Kidney (tissue), 14 donors: ENCODE data around the gene QPCTL. TPM values are rescaled to one million over a fixed set of nuclear protein-coding genes. Genes with fewer than 3 reads are reported as not detected.
"Not testable (repeated sequence)": the region's sequence is repeated elsewhere in the genome, so short reads cannot be mapped to it uniquely, and the experiment has no call there.

Source experiments
- DNase-seq, 5 donors: peaks; one replicate each; pipeline ENCODE4 v3.0.0-alpha.2; 2013 to 2020
- FAIRE-seq: peaks from 2 replicates; lab custom pipeline; 2012; peaks lifted over from hg19 to GRCh38; lab: Jason Lieb, UNC
- H3K27ac ChIP-seq, 2 donors: one replicate each; pipeline ENCODE4 v1.7.0; 2013; ENCODE audit warnings: low read depth in 2 of 2, low read length in 2 of 2, inconsistent platforms in 1 of 2
- H3K27me3 ChIP-seq: one replicate; pipeline ENCODE4 v1.7.1; 2013; ENCODE audit warnings: low read length, inconsistent platforms; ENCODE audit not compliant: control insufficient read depth, insufficient read depth
- H3K36me3 ChIP-seq, 3 donors: one replicate each; pipeline versions ENCODE4 v1.7.0 to v1.7.1; 2013; ENCODE audit warnings: low read length in 3 of 3, control low read depth in 1 of 3, inconsistent platforms in 1 of 3; ENCODE audit not compliant: insufficient read depth in 3 of 3, control insufficient read depth in 2 of 3
- H3K4me1 ChIP-seq, 3 donors: one replicate each; pipeline versions ENCODE4 v1.7.0 to v1.7.1; 2013; ENCODE audit warnings: low read length in 3 of 3, inconsistent platforms in 1 of 3, low read depth in 1 of 3; ENCODE audit not compliant: control insufficient read depth in 2 of 3, insufficient read depth in 2 of 3
- H3K4me3 ChIP-seq, 3 donors: one replicate each; pipeline versions ENCODE4 v1.7.0 to v1.8.1; 2013; ENCODE audit warnings: low read length in 3 of 3, control low read depth in 1 of 3, inconsistent platforms in 1 of 3
- H3K9ac ChIP-seq, 3 donors: one replicate each; pipeline versions ENCODE4 v1.7.0 to v1.7.1; 2013; ENCODE audit warnings: low read length in 3 of 3, control low read depth in 1 of 3, inconsistent platforms in 1 of 3
- H3K9me3 ChIP-seq, 3 donors: one replicate each; pipeline versions ENCODE4 v1.7.0 to v1.7.1; 2013; ENCODE audit warnings: low read length in 3 of 3, control low read depth in 1 of 3, inconsistent platforms in 1 of 3; ENCODE audit not compliant: control insufficient read depth in 2 of 3, insufficient read depth in 1 of 3
- intact Hi-C: fragments of 100-400 bp; cut with DNase I; formaldehyde crosslinking; loops from one replicate; pipeline ENCODE4 v1.11.1; 2022
- polyA plus RNA-seq: library from polyadenylated mRNA; stranded (reverse); fragments of 350-450 nt; fragmentation: Illumina TruSeq; extraction: RNeasy Lipid Tissue Mini Kit (QIAGEN cat#74804); gene quantifications from one replicate; pipeline ENCODE4 v1.2.3, GENCODE V29; 2014; ENCODE audit warnings: low read depth, low replicate concordance; ENCODE audit not compliant: insufficient read depth
- total RNA-seq: library from RNA; stranded (reverse); fragmentation: NEBNext Ultra II Directional; extraction: Animal tissue kit (Norgen Biotek cat#: 25700); gene quantifications from one replicate; pipeline ENCODE4 v1.2.1, GENCODE V29; 2021
- TF ChIP-seq, protein P1 (sequence below): IDR thresholded peaks from 3 replicates; pipeline ENCODE4 v1.5.1; 2012; ENCODE audit warnings: mild to moderate bottlenecking, moderate library complexity, borderline replicate concordance; ENCODE audit not compliant: insufficient read depth; ENCODE audit errors: extremely low read depth
- donor health status: control.
- donor health status: control.
- donor health status: control.
- donor health status: control.
- donor health status: control.
- donor health status: DM: yes; HTN: yes; CAD: no.
- donor health status: Normal renal cell carcinoma (clear cell type).

Gene QPCTL
- total and polyA plus RNA-seq, 2 donors from 2014 or later = 6.8 to 8.0 TPM

DNA sequence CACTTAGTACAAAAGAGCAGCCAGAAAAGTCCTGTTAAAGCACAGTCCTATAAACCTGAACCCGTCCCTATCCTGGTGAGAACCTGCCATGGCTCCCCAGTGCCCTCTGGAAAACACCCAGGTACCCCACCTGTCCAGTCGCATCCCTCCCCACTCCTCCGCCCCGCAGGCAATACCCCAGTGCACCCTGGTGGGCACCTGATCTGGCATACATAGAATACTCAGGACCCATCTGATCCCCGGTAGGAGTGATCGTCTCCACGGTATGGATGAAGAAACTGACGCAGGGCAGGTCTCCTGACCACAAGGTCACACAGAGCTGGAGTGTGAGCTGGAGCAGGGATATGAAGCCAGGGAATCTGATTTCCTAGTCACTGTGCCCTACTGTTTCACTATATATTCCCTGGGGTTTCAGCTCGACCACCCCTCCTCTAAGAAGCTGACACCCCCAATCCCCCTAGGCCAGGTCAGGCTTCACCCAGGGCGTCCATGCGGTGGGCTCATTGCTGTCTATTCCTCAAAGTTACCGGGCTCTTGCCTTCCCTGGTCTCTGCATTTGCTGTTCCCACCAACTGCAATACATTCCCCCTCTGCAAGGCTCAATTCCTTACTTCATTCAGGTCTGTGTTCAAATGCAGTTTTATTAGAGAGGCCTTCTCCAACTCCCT lies 25.7 kb downstream of the QPCTL start:
- peak overlapping the region; percentile 88 to 92 for H3K27ac ChIP-seq
- no peak for FAIRE-seq
- DNase-seq = peak in 1 of 5 donors; percentile 25
- no peaks in the 10 kb centered on the region for H3K27me3 ChIP-seq
- H3K4me1 ChIP-seq = peaks cover 0 to 9% (median 6%) of the 10 kb centered on the region in 3 donors
- H3K36me3 ChIP-seq = peaks cover 0 to 2% (median 0%) of the 10 kb centered on the region in 3 donors
- intact Hi-C loops = no loop called here
- peak overlapping the region; percentile 29 to 93 (median 61) for H3K9ac ChIP-seq
- TF ChIP-seq, protein P1, sequence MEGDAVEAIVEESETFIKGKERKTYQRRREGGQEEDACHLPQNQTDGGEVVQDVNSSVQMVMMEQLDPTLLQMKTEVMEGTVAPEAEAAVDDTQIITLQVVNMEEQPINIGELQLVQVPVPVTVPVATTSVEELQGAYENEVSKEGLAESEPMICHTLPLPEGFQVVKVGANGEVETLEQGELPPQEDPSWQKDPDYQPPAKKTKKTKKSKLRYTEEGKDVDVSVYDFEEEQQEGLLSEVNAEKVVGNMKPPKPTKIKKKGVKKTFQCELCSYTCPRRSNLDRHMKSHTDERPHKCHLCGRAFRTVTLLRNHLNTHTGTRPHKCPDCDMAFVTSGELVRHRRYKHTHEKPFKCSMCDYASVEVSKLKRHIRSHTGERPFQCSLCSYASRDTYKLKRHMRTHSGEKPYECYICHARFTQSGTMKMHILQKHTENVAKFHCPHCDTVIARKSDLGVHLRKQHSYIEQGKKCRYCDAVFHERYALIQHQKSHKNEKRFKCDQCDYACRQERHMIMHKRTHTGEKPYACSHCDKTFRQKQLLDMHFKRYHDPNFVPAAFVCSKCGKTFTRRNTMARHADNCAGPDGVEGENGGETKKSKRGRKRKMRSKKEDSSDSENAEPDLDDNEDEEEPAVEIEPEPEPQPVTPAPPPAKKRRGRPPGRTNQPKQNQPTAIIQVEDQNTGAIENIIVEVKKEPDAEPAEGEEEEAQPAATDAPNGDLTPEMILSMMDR = no peak
- peak overlapping the region; percentile 58 to 84 (median 84) for H3K4me3 ChIP-seq
- H3K9me3 ChIP-seq = no peaks in the 10 kb centered on the region

- H3K9me3 ChIP-seq, FAIRE-seq, H3K9ac ChIP-seq, H3K4me1 ChIP-seq, H3K4me3 ChIP-seq, H3K36me3 ChIP-seq, DNase-seq, intact Hi-C loops, H3K27me3 ChIP-seq, H3K27ac ChIP-seq: not testable (repeated sequence)
These were observed 27.6 kb downstream of the QPCTL start for GRCh38 chr19:45720065-45720464.

DNA sequence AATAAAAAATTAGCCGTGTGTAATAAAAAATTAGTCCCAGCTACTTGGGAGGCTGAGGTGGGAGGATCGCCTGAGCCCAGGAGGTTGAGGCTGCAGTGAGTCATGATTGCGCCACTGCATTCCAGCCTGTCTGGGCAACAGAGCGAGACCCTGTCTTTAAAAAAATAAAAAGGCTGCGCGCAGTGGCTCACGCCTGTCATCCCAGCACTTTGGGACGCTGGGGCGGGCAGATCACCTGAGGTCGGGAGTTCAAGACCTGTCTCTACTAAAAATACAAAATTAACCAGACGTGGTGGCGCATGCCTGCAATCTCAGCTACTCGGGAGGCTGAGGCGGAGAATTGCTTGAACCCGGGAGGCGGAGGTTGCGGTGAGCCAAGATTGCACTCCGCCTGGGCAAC lies 36.2 kb downstream of the QPCTL start:
- FAIRE-seq, H3K9ac ChIP-seq, H3K36me3 ChIP-seq, H3K27me3 ChIP-seq, H3K4me3 ChIP-seq, intact Hi-C loops, H3K27ac ChIP-seq, H3K4me1 ChIP-seq, H3K9me3 ChIP-seq, DNase-seq: not testable (repeated sequence)

- no peaks in the 10 kb centered on the region for H3K9me3 ChIP-seq
- TF ChIP-seq, protein P1 = no peak
- peaks cover 0 to 6% (median 0%) of the 10 kb centered on the region in 3 donors for H3K4me1 ChIP-seq
- no peak for FAIRE-seq
- intact Hi-C loops = no loop called here
- H3K4me3 ChIP-seq = peak overlapping the region; percentile 61 to 90 (median 74)
- peak overlapping the region; percentile 45 to 82 (median 71) for H3K9ac ChIP-seq
- no peak overlapping the region for H3K27ac ChIP-seq
- no peaks in the 10 kb centered on the region for H3K36me3 ChIP-seq
- no peaks in the 10 kb centered on the region for H3K27me3 ChIP-seq
- DNase-seq = peak in 2 of 5 donors; percentile 30 to 54
These were observed 37.4 kb downstream of the QPCTL start for GRCh38 chr19:45729800-45730290.
